Mesothelial cell of epicardium (in vitro differentiated cells): ENCODE data around the gene KLHL35. TPM values are rescaled to one million over a fixed set of nuclear protein-coding genes. Genes with fewer than 3 reads are reported as not detected.

Experiments used
- DNase-seq, 2 experiments: peaks; one replicate each; pipeline ENCODE4 v3.0.0; 2021; ENCODE audit warnings: low spot score in 2 of 2; ENCODE audit not compliant: unreplicated experiment in 2 of 2
- H3K27ac Mint-ChIP-seq: 2 replicates; pipeline ENCODE4 v1.8.0; 2021; ENCODE audit warnings: mixed read lengths
- H3K27me3 Mint-ChIP-seq: 2 replicates; pipeline ENCODE4 v1.8.0; 2021; ENCODE audit warnings: low read depth, mixed read lengths
- H3K36me3 Mint-ChIP-seq: 2 replicates; pipeline ENCODE4 v1.8.0; 2021; ENCODE audit warnings: mixed read lengths
- H3K4me1 Mint-ChIP-seq: 2 replicates; pipeline ENCODE4 v1.8.0; 2021; ENCODE audit warnings: mixed read lengths
- H3K4me3 Mint-ChIP-seq: 2 replicates; pipeline ENCODE4 v1.8.0; 2021; ENCODE audit warnings: mild to moderate bottlenecking, moderate library complexity, mixed read lengths
- H3K9me3 Mint-ChIP-seq: 2 replicates; pipeline ENCODE4 v1.8.0; 2021; ENCODE audit warnings: mixed read lengths
- CTCF ChIP-seq: fragments of 200-600 bp; sonication (generic); IDR thresholded peaks from one replicate; pipeline ENCODE4 v1.5.0; 2021; ENCODE audit warnings: antibody characterized with exemption; ENCODE audit not compliant: unreplicated experiment
- total RNA-seq: library from RNA; stranded (reverse); gene quantifications from 3 replicates; pipeline ENCODE4 v1.2.1, GENCODE V29; 2021

KLHL35 gene
- total RNA-seq, 1 donor from 2014 or later, result 0.67 TPM

DNA sequence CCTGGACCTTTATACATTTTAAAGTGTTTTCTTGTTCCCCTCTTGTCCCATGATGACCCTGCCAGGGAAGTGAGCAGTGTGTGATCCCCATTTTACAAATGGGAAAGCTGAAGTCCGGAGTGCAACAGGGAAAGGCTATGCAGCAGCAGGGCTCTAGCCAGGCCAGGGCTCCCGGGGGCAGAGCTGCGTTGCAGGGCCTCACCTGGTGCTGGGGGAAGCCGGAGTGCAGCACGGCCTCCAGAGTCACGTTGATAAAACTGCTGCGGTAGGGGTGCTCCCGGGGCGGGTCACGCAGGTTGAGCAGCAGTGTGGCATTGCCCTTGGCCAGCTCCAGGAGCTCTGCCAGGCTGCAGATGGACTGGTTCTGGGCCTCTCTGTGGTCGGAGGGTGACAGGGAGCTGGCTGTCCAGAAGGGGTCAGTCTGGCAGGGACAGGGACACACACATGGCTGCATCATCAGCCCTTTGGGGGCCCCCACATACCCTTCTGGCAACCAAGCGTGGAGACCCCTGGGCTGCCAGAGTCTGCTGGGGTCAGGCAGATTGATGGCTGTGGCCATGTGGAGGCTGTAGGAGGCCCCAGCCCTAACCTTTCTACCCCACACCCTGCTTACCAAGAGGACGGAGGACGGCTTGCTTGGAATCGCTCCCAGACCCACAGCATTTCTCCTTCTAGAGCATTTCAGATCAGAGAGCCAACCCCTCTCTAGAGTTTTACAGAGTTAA, 9.3 kb upstream of the KLHL35 start:
- H3K36me3 Mint-ChIP-seq, result no peaks in the 10 kb centered on the region

DNA sequence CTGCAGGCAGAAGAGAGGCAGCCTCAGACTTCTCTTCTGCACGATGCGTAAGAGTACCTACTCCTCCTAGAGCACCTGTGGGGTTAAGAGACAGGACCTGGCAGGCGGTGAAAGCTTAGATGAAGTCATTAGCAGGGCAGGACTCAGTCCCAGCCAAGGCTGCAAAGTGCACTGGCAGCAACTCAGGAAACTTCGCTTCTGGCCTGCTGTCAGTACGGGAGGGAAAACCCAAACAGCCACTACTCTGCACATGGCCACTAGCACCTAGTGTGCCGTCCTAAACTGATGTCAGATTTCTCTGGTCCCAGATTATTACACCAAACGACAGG, 8.8 kb upstream of the KLHL35 start:
- H3K27me3 Mint-ChIP-seq, result peaks cover 2% of the 10 kb centered on the region
- H3K9me3 Mint-ChIP-seq, result no peaks in the 10 kb centered on the region
- no peaks in the 10 kb centered on the region for H3K4me1 Mint-ChIP-seq
- no peak overlapping the region for H3K4me3 Mint-ChIP-seq
- no peak for DNase-seq
- H3K27ac Mint-ChIP-seq, result no peak overlapping the region
- no peak for TF ChIP-seq CTCF
- H3K36me3 Mint-ChIP-seq, result no peaks in the 10 kb centered on the region

More for the DNA sequence above, 9.3 kb upstream of the KLHL35 start:
- Mint-ChIP-seq H3K27me3 (peaks cover 2% of the 10 kb centered on the region), H3K4me1 (no peaks in the 10 kb centered on the region), H3K4me3 (no peak overlapping the region), H3K27ac (no peak overlapping the region), H3K9me3 (no peaks in the 10 kb centered on the region)
- TF ChIP-seq CTCF, result no peak
- DNase-seq, result no peak

- no peak overlapping the region for H3K27ac Mint-ChIP-seq
- no peak for TF ChIP-seq CTCF
- no peak for DNase-seq
- H3K4me3 Mint-ChIP-seq, result no peak overlapping the region
- no peaks in the 10 kb centered on the region for H3K4me1 Mint-ChIP-seq
- H3K9me3 Mint-ChIP-seq, result no peaks in the 10 kb centered on the region
- H3K36me3 Mint-ChIP-seq, result no peaks in the 10 kb centered on the region
- H3K27me3 Mint-ChIP-seq, result peaks cover 2% of the 10 kb centered on the region
These were observed 8.2 kb upstream of the KLHL35 start for GRCh38 chr11:75440960-75441803.

GRCh38 chr11:75439495-75440120, 6.6 kb upstream of the KLHL35 start:
- no peak for DNase-seq
- TF ChIP-seq CTCF, result no peak
- Mint-ChIP-seq H3K9me3 (no peaks in the 10 kb centered on the region), H3K36me3 (no peaks in the 10 kb centered on the region), H3K4me3 (no peak overlapping the region), H3K27ac (no peak overlapping the region), H3K27me3 (peaks cover 4% of the 10 kb centered on the region), H3K4me1 (no peaks in the 10 kb centered on the region)

DNA sequence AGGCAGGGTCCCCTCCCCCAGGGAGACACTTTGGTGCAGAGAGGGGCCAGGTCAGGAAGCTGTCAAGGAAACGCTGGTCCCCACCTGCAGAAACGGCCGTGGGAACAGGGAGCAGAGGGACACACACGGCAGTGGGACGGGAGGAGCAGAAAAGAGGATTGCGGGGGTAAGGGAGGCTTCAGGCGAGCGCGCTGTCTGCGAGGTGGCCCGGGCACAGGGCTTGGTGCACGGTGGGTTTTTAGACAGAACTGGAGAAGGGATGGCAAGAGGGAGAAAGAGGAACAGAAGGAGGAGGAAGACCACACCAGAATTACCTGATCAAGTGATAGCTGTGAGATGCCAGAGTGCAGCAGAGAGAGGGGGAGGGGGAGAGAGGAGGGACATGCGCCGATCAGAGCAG, 6.0 kb upstream of the KLHL35 start:
- TF ChIP-seq CTCF, result no peak
- no peak overlapping the region for H3K27ac Mint-ChIP-seq
- no peak for DNase-seq
- H3K9me3 Mint-ChIP-seq, result no peaks in the 10 kb centered on the region
- H3K4me3 Mint-ChIP-seq, result no peak overlapping the region
- H3K4me1 Mint-ChIP-seq, result no peaks in the 10 kb centered on the region
- H3K27me3 Mint-ChIP-seq, result peaks cover 9% of the 10 kb centered on the region
- H3K36me3 Mint-ChIP-seq, result no peaks in the 10 kb centered on the region
